Activated naive CD4-positive, alpha-beta T cell treated with anti-CD3 and anti-CD28 coated beads for 36 hours (primary cell): ENCODE results near the gene MERTK. TPM values are rescaled to one million over a fixed set of nuclear protein-coding genes. Genes with fewer than 3 reads are reported as not detected.

Experiments used
- CTCF ChIA-PET: fragments of 350-600 bp; sonication (Branson Sonifier 250); formaldehyde crosslinking; loops from one replicate; lab custom pipeline; 2021; ENCODE audit warnings: antibody characterized with exemption; lab: Charles Lee
- DNase-seq: peaks from one replicate; pipeline ENCODE4 v3.0.0-alpha.2; 2020
- H3K27ac Mint-ChIP-seq: one replicate; pipeline ENCODE4 v1.8.0; 2021; ENCODE audit warnings: mild to moderate bottlenecking, mixed read lengths
- H3K27me3 Mint-ChIP-seq: one replicate; pipeline ENCODE4 v1.8.0; 2021; ENCODE audit warnings: low read depth, mixed read lengths
- H3K36me3 Mint-ChIP-seq: one replicate; pipeline ENCODE4 v1.8.0; 2021; ENCODE audit warnings: low read depth, mixed read lengths
- H3K4me1 Mint-ChIP-seq: one replicate; pipeline ENCODE4 v1.8.0; 2021; ENCODE audit warnings: low read depth, mixed read lengths
- H3K4me3 Mint-ChIP-seq: one replicate; pipeline ENCODE4 v1.8.0; 2021; ENCODE audit warnings: mild to moderate bottlenecking, moderate library complexity, mixed read lengths
- H3K9me3 Mint-ChIP-seq: one replicate; pipeline ENCODE4 v1.8.0; 2021; ENCODE audit warnings: mixed read lengths
- intact Hi-C: fragments of 100-400 bp; cut with micrococcal nuclease; formaldehyde crosslinking; loops from one replicate; pipeline ENCODE4 v1.15.1; 2023
- total RNA-seq, 2 experiments: library from RNA; stranded (reverse); gene quantifications; one replicate each; pipeline ENCODE4 v1.2.3, GENCODE V29; 2021

MERTK gene
- total RNA-seq, 2 experiments from 2014 or later, result 0.57 to 0.88 TPM

DNA sequence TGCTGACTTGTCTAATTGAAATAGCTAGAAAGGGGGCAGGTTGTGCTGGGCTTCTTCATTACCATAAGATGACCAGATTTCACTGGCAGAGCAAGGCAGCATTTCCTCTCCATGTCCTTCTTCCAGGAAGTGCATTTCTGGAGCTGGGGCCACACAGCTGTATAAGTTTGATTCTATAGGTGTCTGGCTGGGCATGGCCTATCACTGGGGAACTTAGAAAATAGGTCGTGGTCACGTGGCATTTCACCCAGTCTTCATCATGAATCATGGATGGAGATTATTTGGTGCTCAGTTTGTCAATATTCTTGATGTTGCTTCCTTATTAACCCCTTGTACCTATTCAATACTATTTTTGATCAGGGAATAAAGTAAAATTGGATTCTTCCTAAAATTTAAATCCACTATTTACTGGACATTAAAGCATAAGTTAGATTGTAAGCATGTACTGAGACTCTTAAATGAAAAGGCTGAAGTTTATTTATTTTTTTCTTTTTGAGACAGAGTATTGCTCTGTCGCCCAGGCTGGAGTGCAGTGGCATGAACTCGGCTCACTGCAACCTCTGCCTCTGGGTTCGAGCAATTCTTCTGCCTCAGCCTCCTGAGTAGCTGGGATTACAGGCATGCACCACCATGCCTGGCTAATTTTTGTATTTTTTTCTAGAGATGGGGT is 107.1 kb downstream of the MERTK start:
- Mint-ChIP-seq H3K9me3 (no peaks in the 10 kb centered on the region), H3K4me3 (no peak overlapping the region), H3K27ac (no peak overlapping the region), H3K36me3 (no peaks in the 10 kb centered on the region), H3K27me3 (no peaks in the 10 kb centered on the region), H3K4me1 (peaks cover 9% of the 10 kb centered on the region)
- CTCF ChIA-PET, result no interaction called here
- intact Hi-C loops, result no loop called here
- no peak for DNase-seq

GRCh38 chr2:112006076-112006410 is 107.6 kb downstream of the MERTK start:
- Mint-ChIP-seq H3K27me3 (no peaks in the 10 kb centered on the region), H3K27ac (no peak overlapping the region), H3K4me3 (no peak overlapping the region), H3K36me3 (no peaks in the 10 kb centered on the region), H3K9me3 (no peaks in the 10 kb centered on the region), H3K4me1 (peaks cover 6% of the 10 kb centered on the region)
- DNase-seq, result no peak
- CTCF ChIA-PET, result no interaction called here
- intact Hi-C loops, result no loop called here

- CTCF ChIA-PET, result no interaction called here
- H3K4me3 Mint-ChIP-seq, result no peak overlapping the region
- intact Hi-C loops, result no loop called here
- H3K9me3 Mint-ChIP-seq, result no peaks in the 10 kb centered on the region
- DNase-seq, result no peak
- H3K36me3 Mint-ChIP-seq, result no peaks in the 10 kb centered on the region
- no peak overlapping the region for H3K27ac Mint-ChIP-seq
- no peaks in the 10 kb centered on the region for H3K4me1 Mint-ChIP-seq
- H3K27me3 Mint-ChIP-seq, result no peaks in the 10 kb centered on the region
These were observed 109.1 kb downstream of the MERTK start for GRCh38 chr2:112007493-112007892.

- DNase-seq, result no peak
- H3K27me3 Mint-ChIP-seq, result no peaks in the 10 kb centered on the region
- no peak overlapping the region for H3K4me3 Mint-ChIP-seq
- CTCF ChIA-PET, result no interaction called here
- intact Hi-C loops, result no loop called here
- H3K4me1 Mint-ChIP-seq, result no peaks in the 10 kb centered on the region
- H3K9me3 Mint-ChIP-seq, result no peaks in the 10 kb centered on the region
- no peak overlapping the region for H3K27ac Mint-ChIP-seq
- no peaks in the 10 kb centered on the region for H3K36me3 Mint-ChIP-seq
These were observed 110.6 kb downstream of the MERTK start for GRCh38 chr2:112008910-112009485.

DNA sequence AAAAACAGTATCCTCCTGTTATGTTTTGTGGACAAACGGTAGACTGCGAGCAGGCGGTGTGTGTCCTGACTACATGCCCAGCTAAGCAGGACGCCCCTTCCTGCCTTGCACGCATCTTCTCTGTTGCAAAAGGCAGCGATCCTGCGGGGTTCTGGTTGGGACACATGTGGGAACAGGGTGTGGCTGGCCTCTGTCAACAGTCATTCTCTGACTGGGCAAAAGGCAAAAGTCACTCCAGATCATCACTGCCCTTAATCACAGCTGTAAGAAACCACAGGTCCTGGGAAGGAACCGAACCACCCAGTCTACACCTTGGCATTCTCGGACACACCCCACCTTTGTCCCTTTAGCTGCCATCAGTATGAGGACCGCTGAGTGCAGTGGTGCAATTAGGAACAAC is 112.3 kb downstream of the MERTK start:
- no peaks in the 10 kb centered on the region for H3K9me3 Mint-ChIP-seq
- CTCF ChIA-PET, result no interaction called here
- no peak for DNase-seq
- H3K27ac Mint-ChIP-seq, result no peak overlapping the region
- intact Hi-C loops, result no loop called here
- no peaks in the 10 kb centered on the region for H3K36me3 Mint-ChIP-seq
- no peaks in the 10 kb centered on the region for H3K27me3 Mint-ChIP-seq
- no peaks in the 10 kb centered on the region for H3K4me1 Mint-ChIP-seq
- no peak overlapping the region for H3K4me3 Mint-ChIP-seq

DNA sequence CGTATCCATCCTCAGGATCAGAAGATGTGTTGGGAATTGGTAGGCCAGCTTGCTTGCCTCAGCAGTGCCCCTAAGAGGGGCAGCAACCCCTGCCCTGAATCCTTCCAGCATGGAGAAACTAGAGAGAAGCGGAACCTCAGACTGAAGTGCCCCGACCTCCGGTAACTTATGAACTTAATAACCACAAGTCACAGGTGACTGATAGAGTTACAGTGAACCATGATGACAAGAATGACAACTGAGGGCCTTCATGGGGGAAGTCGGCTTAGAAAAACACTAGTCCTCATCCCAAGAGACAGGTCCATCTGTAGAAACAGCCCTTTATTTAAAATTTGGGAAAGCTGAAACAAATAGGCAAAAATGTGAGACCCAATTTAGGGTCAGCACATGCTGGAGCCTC is 114.1 kb downstream of the MERTK start:
- Mint-ChIP-seq H3K36me3 (no peaks in the 10 kb centered on the region), H3K27me3 (peaks cover 7% of the 10 kb centered on the region), H3K4me1 (no peaks in the 10 kb centered on the region), H3K9me3 (no peaks in the 10 kb centered on the region), H3K4me3 (no peak overlapping the region), H3K27ac (no peak overlapping the region)
- DNase-seq, result no peak
- CTCF ChIA-PET, result no interaction called here
- intact Hi-C loops, result no loop called here

- no peaks in the 10 kb centered on the region for H3K36me3 Mint-ChIP-seq
- no peaks in the 10 kb centered on the region for H3K4me1 Mint-ChIP-seq
- H3K4me3 Mint-ChIP-seq, result no peak overlapping the region
- DNase-seq, result no peak
- CTCF ChIA-PET, result interaction anchor here (1.2 kb wide), 1 partner anchor 70 kb away, joined by 3 read pairs; no protein-coding TSS in a partner anchor
- peaks cover 17% of the 10 kb centered on the region for H3K27me3 Mint-ChIP-seq
- no peak overlapping the region for H3K27ac Mint-ChIP-seq
- intact Hi-C loops, result no loop called here
- no peaks in the 10 kb centered on the region for H3K9me3 Mint-ChIP-seq
These were observed 120.4 kb downstream of the MERTK start for GRCh38 chr2:112018846-112019245.

GRCh38 chr2:112019569-112019982 is 121.2 kb downstream of the MERTK start:
- H3K27me3 Mint-ChIP-seq, result peaks cover 17% of the 10 kb centered on the region
- no peaks in the 10 kb centered on the region for H3K4me1 Mint-ChIP-seq
- CTCF ChIA-PET, result interaction anchor here (1.2 kb wide), 1 partner anchor 71 kb away, joined by 3 read pairs; no protein-coding TSS in a partner anchor

DNA sequence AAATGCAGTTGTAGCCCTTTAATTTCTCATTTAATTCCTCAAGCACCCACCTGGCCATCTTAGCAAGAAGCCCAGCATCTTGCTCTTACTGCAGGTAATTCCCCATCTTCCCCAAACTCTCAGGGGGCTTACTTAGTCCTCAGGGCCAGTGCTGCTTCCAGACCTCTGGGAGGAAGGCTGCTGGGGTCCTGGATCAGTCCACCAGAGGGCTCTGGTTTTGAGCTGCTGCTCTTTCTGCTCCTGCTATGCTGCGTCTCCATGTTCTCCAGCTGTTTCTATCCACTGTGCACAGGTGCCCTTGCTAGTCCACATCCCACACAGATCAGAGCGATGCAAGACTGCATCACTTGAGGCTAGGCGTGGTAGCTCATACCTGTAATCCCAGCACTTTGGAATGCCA is 122.2 kb downstream of the MERTK start:
- no peak for DNase-seq
- peaks cover 17% of the 10 kb centered on the region for H3K27me3 Mint-ChIP-seq
- intact Hi-C loops, result no loop called here
- no peak overlapping the region for H3K4me3 Mint-ChIP-seq
- H3K4me1 Mint-ChIP-seq, result no peaks in the 10 kb centered on the region
- CTCF ChIA-PET, result interaction anchor here (0.7 kb wide), 1 partner anchor 128 kb away, joined by 3 read pairs; no protein-coding TSS in a partner anchor
- no peak overlapping the region for H3K27ac Mint-ChIP-seq
- H3K9me3 Mint-ChIP-seq, result no peaks in the 10 kb centered on the region
- no peaks in the 10 kb centered on the region for H3K36me3 Mint-ChIP-seq

More at GRCh38 chr2:112019569-112019982, 121.2 kb downstream of the MERTK start:
- intact Hi-C loops, result no loop called here
- no peak overlapping the region for H3K4me3 Mint-ChIP-seq
- no peak for DNase-seq
- no peaks in the 10 kb centered on the region for H3K9me3 Mint-ChIP-seq
- H3K36me3 Mint-ChIP-seq, result no peaks in the 10 kb centered on the region
- no peak overlapping the region for H3K27ac Mint-ChIP-seq

- no peak for DNase-seq
- CTCF ChIA-PET, result interaction anchor here (0.6 kb wide), 1 partner anchor 881 kb away, joined by 3 read pairs; no protein-coding TSS in a partner anchor
- intact Hi-C loops, result no loop called here
- Mint-ChIP-seq H3K4me1 (no peaks in the 10 kb centered on the region), H3K9me3 (no peaks in the 10 kb centered on the region), H3K4me3 (no peak overlapping the region), H3K36me3 (no peaks in the 10 kb centered on the region), H3K27ac (no peak overlapping the region), H3K27me3 (peaks cover 17% of the 10 kb centered on the region)
These were observed 122.9 kb downstream of the MERTK start for GRCh38 chr2:112021290-112021689.

DNA sequence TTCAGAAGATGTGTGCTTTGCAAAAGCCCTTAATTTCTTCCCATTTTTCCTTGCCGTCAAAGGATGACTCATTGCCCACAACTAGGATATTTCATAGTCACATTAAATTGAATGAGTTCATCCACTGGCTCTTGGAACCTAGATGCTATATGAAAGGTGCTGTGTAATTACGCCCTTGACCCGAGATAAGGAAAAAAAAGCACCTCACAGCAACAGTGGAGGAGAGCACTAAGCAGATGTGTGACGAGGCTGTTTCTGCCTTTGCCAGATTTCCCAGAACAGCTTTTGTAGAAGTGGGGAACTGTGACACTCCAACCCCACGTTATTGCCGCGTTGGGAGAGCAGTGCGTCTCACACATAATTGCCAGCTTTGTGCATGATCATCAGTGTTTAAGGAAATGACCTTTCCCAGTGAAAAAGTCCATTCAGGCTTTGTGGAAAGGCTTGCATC is 123.4 kb downstream of the MERTK start:
- peaks cover 12% of the 10 kb centered on the region for H3K27me3 Mint-ChIP-seq
- intact Hi-C loops, result no loop called here
- H3K9me3 Mint-ChIP-seq, result no peaks in the 10 kb centered on the region
- CTCF ChIA-PET, result no interaction called here
- H3K4me3 Mint-ChIP-seq, result no peak overlapping the region
- no peaks in the 10 kb centered on the region for H3K4me1 Mint-ChIP-seq
- DNase-seq, result no peak
- no peak overlapping the region for H3K27ac Mint-ChIP-seq
- H3K36me3 Mint-ChIP-seq, result no peaks in the 10 kb centered on the region

DNA sequence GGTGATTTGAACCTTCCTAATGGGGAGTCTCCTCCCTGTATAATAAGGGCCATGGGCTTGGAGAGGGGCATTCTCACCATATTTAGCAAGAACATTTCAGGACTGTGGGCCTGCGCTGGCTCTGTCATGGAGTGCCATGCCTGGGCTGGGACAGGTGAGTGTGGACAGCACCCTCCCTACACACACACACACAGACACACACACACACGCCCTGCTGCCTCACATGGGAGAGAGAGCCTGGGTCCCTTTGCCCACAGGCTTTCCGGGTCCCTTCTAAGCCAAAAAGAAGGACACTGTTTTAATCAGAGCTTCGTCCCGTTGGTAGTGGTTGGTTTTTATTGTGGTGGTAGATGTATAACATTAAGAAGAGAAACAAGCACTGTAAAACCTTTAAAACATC is 125.3 kb downstream of the MERTK start:
- H3K27ac Mint-ChIP-seq, result no peak overlapping the region
- H3K4me3 Mint-ChIP-seq, result no peak overlapping the region
- H3K36me3 Mint-ChIP-seq, result no peaks in the 10 kb centered on the region
- H3K9me3 Mint-ChIP-seq, result no peaks in the 10 kb centered on the region
- H3K27me3 Mint-ChIP-seq, result peaks cover 6% of the 10 kb centered on the region
- intact Hi-C loops, result no loop called here
- CTCF ChIA-PET, result no interaction called here
- no peak for DNase-seq
- H3K4me1 Mint-ChIP-seq, result no peaks in the 10 kb centered on the region

- Mint-ChIP-seq H3K27ac (no peak overlapping the region), H3K4me3 (no peak overlapping the region), H3K27me3 (peaks cover 6% of the 10 kb centered on the region), H3K4me1 (no peaks in the 10 kb centered on the region), H3K36me3 (no peaks in the 10 kb centered on the region), H3K9me3 (no peaks in the 10 kb centered on the region)
- CTCF ChIA-PET, result no interaction called here
- no peak for DNase-seq
- intact Hi-C loops, result no loop called here
These were observed 125.8 kb downstream of the MERTK start for GRCh38 chr2:112024231-112024630.
